Activated naive CD8-positive, alpha-beta T cell treated with anti-CD3 and anti-CD28 coated beads for 36 hours (primary cell): Measurements from ENCODE around the gene P4HB. TPM values are rescaled to one million over a fixed set of nuclear protein-coding genes. Genes with fewer than 3 reads are reported as not detected.
"Not testable (repeated sequence)": the region's sequence is repeated elsewhere in the genome, so short reads cannot be mapped to it uniquely, and the experiment has no call there.

Source experiments
- DNase-seq: peaks from one replicate; pipeline ENCODE4 v3.0.0; 2021
- H3K27ac Mint-ChIP-seq: one replicate; pipeline ENCODE4 v1.8.0; 2022; ENCODE audit warnings: mild to moderate bottlenecking, moderate library complexity, mixed read lengths
- H3K27me3 Mint-ChIP-seq: one replicate; pipeline ENCODE4 v1.8.0; 2022; ENCODE audit warnings: mild to moderate bottlenecking, mixed read lengths
- H3K36me3 Mint-ChIP-seq: one replicate; pipeline ENCODE4 v1.8.0; 2021; ENCODE audit warnings: mild to moderate bottlenecking, mixed read lengths
- H3K4me1 Mint-ChIP-seq: one replicate; pipeline ENCODE4 v1.8.0; 2021; ENCODE audit warnings: mixed read lengths
- H3K4me3 Mint-ChIP-seq: one replicate; pipeline ENCODE4 v1.8.0; 2022; ENCODE audit warnings: mild to moderate bottlenecking, moderate library complexity, mixed read lengths
- H3K9me3 Mint-ChIP-seq: one replicate; pipeline ENCODE4 v1.8.0; 2022; ENCODE audit warnings: mixed read lengths
- total RNA-seq, 2 experiments: library from RNA; stranded (reverse); gene quantifications; one replicate each; pipeline ENCODE4 v1.2.3, GENCODE V29; 2021

The P4HB gene
- total RNA-seq, 2 experiments from 2014 or later = 395 to 405 TPM

DNA sequence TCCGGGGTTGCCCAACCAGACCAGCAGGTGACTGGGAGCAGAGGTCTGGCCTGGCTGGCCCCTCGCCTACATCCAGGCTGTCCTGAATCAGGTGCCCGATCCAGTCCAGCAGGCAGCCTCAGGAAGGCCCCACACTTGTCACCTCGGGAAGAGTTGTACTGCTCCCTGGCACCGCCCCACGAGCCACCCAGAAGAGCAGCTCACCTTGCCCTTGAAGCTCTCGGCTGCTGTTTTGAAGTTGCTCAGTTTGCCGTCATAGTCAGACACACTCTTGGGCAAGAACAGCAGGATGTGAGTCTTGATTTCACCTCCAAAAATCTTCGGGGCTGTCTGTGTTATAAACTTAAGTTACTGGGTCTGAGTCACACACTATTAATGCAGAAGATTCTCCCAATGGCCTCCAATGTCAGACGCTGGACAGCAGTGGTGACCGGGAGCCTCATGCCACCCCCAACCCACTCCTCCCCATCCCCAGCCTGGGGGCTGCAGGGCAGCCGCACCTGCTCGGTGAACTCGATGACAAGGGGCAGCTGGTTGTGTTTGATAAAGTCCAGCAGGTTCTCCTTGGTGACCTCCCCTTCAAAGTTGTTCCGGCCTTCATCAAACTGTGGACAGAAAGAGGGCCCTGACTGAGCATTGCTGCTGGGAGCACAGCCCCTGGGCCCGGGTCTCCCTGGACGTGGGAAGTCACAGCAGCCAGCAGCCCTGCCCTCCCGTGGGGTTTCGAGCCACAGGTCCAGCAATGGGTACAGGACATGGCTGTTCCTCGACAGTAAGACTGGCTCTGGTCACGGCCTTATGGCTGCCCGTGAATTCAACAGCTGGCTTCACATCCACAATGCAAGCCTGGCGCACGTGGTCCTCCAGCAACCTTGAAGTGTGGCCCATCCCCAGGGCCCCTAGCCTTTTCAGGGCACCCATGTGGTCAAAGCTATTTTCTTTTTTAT is 13.3 kb downstream of the P4HB start:
- H3K4me1 Mint-ChIP-seq = no peaks in the 10 kb centered on the region
- no peak overlapping the region for H3K27ac Mint-ChIP-seq
- peaks cover 20% of the 10 kb centered on the region for H3K36me3 Mint-ChIP-seq
- no peaks in the 10 kb centered on the region for H3K9me3 Mint-ChIP-seq
- H3K4me3 Mint-ChIP-seq = no peak overlapping the region
- no peaks in the 10 kb centered on the region for H3K27me3 Mint-ChIP-seq
- no peak for DNase-seq

DNA sequence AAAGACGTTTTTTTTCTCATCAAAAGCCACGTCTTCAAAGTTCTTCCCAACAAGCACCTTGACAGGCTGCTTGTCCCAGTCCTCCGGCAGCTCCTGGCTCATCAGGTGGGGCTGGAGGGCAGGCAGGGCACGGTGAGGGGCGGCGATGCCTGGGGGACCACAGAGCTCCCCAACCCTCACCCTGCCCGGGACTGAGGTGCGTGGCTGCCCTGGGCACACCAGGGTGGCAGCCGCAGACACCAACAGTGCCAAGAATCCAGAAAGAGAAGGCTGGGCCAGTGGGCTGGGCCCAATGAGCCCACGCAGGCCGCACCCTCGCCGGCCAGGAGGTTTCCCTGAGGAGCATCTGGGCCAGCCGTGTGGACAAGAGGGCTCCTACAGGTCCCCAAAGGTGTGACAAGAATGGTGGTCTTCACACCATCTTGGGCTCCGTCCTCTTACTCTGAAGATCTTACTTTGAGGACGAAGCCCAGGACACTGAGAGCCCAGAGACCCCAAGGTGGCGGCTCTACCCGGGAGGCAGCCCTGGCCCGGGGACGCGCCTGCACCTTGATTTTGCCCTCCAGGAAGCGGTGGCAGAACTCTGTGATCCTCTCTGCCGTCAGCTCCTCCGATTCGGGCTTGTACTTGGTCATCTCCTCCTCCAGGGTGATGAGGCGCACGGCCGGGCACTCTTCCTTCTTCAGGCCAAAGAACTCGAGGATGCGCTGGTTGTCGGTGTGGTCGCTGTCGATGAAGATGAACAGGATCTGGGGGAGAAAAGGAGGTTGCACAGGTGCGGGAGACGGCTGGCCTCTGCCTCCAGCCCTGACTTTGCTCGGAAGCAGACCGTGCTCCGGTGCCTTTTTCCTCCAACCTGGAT is 14.2 kb downstream of the P4HB start:
- Mint-ChIP-seq H3K27ac (no peak overlapping the region), H3K4me1 (no peaks in the 10 kb centered on the region)
- DNase-seq = no peak

GRCh38 chr17:81845361-81845760 is 15.0 kb downstream of the P4HB start:
- H3K36me3 Mint-ChIP-seq = peaks cover 14% of the 10 kb centered on the region
- H3K27ac Mint-ChIP-seq = no peak overlapping the region
- DNase-seq = no peak
- H3K27me3 Mint-ChIP-seq = no peaks in the 10 kb centered on the region
- H3K9me3 Mint-ChIP-seq = no peaks in the 10 kb centered on the region
- H3K4me1 Mint-ChIP-seq = no peaks in the 10 kb centered on the region
- H3K4me3 Mint-ChIP-seq = no peak overlapping the region

More for the DNA sequence above, 14.2 kb downstream of the P4HB start:
- H3K9me3 Mint-ChIP-seq = no peaks in the 10 kb centered on the region
- peaks cover 14% of the 10 kb centered on the region for H3K36me3 Mint-ChIP-seq
- no peak overlapping the region for H3K4me3 Mint-ChIP-seq
- H3K27me3 Mint-ChIP-seq = no peaks in the 10 kb centered on the region

DNA sequence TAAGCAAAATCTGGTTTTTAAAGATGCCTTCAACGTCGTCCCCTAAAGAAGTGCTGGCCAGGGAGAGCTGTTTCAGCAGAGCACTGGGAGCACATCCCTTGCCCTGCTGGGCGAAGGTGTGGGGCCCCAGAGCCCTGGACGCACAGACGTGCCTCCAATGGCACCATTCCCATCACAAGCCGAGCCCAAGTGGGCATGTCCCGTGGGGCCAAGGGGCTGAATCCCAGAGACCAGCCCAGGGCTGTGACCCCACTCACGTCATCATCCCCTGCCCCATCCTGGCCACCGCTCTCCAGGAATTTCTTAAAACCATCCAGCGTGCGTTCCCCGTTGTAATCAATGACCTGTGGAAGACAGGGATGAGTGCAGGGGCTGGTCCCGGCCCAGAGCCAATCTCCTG is 15.4 kb downstream of the P4HB start:
- Mint-ChIP-seq H3K4me3 (no peak overlapping the region), H3K27me3 (no peaks in the 10 kb centered on the region), H3K4me1 (no peaks in the 10 kb centered on the region)

DNA sequence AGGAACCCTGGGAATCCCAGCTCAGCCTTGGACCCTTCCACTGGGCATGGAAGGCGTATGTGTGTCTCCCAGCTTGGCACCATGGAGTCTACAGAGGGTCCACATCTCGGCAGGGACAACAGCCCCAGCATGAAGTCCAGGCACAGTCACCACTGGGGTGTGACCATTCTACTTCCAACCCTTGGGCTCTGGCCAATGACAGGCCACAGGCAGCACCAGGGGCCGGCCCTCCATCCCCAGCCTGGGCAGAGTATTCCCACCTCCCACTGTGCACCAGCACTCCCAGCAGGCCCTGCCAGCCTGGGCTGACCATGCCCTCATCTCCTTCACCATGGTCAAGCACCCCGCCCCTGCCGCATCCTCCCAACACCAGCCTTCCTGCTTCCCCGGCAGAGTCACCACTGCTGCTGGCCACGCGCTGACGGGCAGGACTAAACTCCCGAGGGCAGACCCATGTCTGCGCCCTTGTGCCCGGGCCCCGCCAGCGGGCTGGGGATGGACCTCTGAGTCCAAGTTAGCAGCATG is 15.9 kb downstream of the P4HB start:
- no peak for DNase-seq
- Mint-ChIP-seq H3K4me3 (no peak overlapping the region), H3K27me3 (no peaks in the 10 kb centered on the region), H3K9me3 (no peaks in the 10 kb centered on the region), H3K4me1 (no peaks in the 10 kb centered on the region), H3K27ac (no peak overlapping the region), H3K36me3 (peaks cover 14% of the 10 kb centered on the region)

More for the DNA sequence above, 15.4 kb downstream of the P4HB start:
- Mint-ChIP-seq H3K27ac (no peak overlapping the region), H3K9me3 (no peaks in the 10 kb centered on the region), H3K36me3 (peaks cover 14% of the 10 kb centered on the region)
- DNase-seq = no peak

DNA sequence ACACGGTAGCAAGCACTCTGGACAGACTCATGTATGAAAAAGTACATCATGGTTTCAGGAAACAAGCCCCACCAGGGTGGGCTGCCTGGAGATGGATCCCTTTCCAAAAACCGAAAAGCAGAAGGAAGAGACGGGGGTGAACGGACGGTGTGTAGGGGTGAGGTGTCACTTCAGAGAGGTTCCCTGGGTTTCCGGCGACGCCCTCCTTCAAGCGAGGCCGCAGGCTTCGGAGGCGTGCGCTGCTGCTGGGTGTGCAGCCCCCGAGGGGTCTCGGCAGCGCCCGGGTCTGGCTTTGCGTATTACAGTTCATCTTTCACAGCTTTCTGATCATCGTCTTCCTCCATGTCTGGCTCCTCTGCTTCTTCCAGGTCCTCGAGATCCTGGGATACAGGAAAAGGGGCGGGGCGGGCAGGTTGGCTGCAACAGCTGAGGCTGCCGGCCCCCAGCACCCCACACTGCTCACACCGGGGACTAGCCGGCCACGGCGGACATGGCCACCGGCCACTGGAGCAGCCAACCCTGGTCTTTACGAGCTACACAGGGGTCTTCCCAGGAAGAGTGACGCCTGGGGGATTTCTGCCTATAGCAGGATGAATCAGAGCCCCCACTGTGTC is 16.5 kb downstream of the P4HB start:
- no peaks in the 10 kb centered on the region for H3K9me3 Mint-ChIP-seq
- peaks cover 14% of the 10 kb centered on the region for H3K36me3 Mint-ChIP-seq
- no peaks in the 10 kb centered on the region for H3K4me1 Mint-ChIP-seq
- H3K4me3 Mint-ChIP-seq = no peak overlapping the region
- DNase-seq = no peak
- H3K27me3 Mint-ChIP-seq = no peaks in the 10 kb centered on the region
- H3K27ac Mint-ChIP-seq = no peak overlapping the region

GRCh38 chr17:81842725-81843504 is 17.4 kb downstream of the P4HB start:
- no peaks in the 10 kb centered on the region for H3K4me1 Mint-ChIP-seq
- H3K27me3 Mint-ChIP-seq = no peaks in the 10 kb centered on the region
- H3K27ac Mint-ChIP-seq = no peak overlapping the region
- no peak for DNase-seq
- no peak overlapping the region for H3K4me3 Mint-ChIP-seq
- no peaks in the 10 kb centered on the region for H3K9me3 Mint-ChIP-seq
- peaks cover 12% of the 10 kb centered on the region for H3K36me3 Mint-ChIP-seq

DNA sequence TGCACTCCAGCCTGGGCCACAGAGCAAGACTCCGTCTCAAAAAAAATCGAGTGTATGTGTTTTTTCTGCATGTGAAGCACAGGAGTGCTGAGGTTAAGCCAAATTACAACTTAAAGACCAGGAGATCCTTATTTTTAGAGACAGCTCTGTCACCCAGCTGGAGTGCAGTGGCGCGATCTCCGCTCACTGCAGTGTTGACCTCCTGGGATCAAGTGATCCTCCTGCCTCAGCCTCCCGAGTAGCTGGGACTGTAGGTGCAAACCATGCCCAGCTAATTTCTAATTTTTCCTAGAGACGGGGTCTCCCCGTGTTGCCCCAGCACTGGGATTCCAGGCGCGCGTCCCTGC is 18.0 kb downstream of the P4HB start:
- H3K27me3 Mint-ChIP-seq = no peaks in the 10 kb centered on the region
- H3K27ac Mint-ChIP-seq = no peak overlapping the region
- H3K36me3 Mint-ChIP-seq = peaks cover 12% of the 10 kb centered on the region
- no peaks in the 10 kb centered on the region for H3K4me1 Mint-ChIP-seq
- no peak overlapping the region for H3K4me3 Mint-ChIP-seq
- DNase-seq = no peak
- H3K9me3 Mint-ChIP-seq = no peaks in the 10 kb centered on the region

GRCh38 chr17:81841866-81842265 is 18.5 kb downstream of the P4HB start:
- H3K27ac Mint-ChIP-seq = no peak overlapping the region
- H3K9me3 Mint-ChIP-seq = no peaks in the 10 kb centered on the region
- no peak for DNase-seq
- H3K27me3 Mint-ChIP-seq = no peaks in the 10 kb centered on the region
- H3K4me1 Mint-ChIP-seq = no peaks in the 10 kb centered on the region
- peaks cover 12% of the 10 kb centered on the region for H3K36me3 Mint-ChIP-seq
- H3K4me3 Mint-ChIP-seq = no peak overlapping the region

- no peak overlapping the region for H3K27ac Mint-ChIP-seq
- no peak overlapping the region for H3K4me3 Mint-ChIP-seq
- H3K4me1 Mint-ChIP-seq = no peaks in the 10 kb centered on the region
- DNase-seq = no peak
- H3K9me3 Mint-ChIP-seq = no peaks in the 10 kb centered on the region
- peaks cover 12% of the 10 kb centered on the region for H3K36me3 Mint-ChIP-seq
- no peaks in the 10 kb centered on the region for H3K27me3 Mint-ChIP-seq
Observed at GRCh38 chr17:81840826-81841778, 19.2 kb downstream of the P4HB start.

DNA sequence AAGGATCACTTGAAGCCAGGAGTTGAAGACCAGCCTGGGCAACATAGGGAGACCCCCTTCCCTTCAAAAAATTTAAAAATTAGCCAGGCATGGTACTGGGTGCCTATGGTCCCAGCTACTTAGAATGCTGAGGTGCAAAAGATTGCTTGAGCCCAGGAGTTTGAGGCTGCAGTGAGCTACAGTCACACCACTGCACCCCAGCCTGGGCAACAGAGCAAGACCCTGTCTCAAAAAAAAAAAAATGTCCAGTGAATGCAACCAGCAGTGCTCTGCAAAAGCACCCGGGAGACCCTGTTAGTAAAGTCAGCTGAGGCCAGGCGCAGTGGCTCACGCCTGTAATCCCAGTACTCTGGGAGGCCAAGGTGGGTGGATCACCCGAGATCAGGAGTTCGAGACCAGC is 20.3 kb downstream of the P4HB start:
- not testable (repeated sequence) for H3K9me3 Mint-ChIP-seq, H3K4me1 Mint-ChIP-seq, H3K36me3 Mint-ChIP-seq, DNase-seq, H3K4me3 Mint-ChIP-seq, H3K27me3 Mint-ChIP-seq, H3K27ac Mint-ChIP-seq

- H3K4me3 Mint-ChIP-seq = no peak overlapping the region
- H3K27me3 Mint-ChIP-seq = no peaks in the 10 kb centered on the region
- no peak for DNase-seq
- H3K27ac Mint-ChIP-seq = no peak overlapping the region
- no peaks in the 10 kb centered on the region for H3K9me3 Mint-ChIP-seq
- H3K4me1 Mint-ChIP-seq = no peaks in the 10 kb centered on the region
- peaks cover 6% of the 10 kb centered on the region for H3K36me3 Mint-ChIP-seq
Observed at GRCh38 chr17:81839301-81839700, 21.0 kb downstream of the P4HB start.

GRCh38 chr17:81838753-81839255 is 21.5 kb downstream of the P4HB start:
- DNase-seq = no peak
- Mint-ChIP-seq H3K4me3 (no peak overlapping the region), H3K27me3 (no peaks in the 10 kb centered on the region), H3K9me3 (no peaks in the 10 kb centered on the region), H3K36me3 (peaks cover 6% of the 10 kb centered on the region), H3K4me1 (no peaks in the 10 kb centered on the region), H3K27ac (no peak overlapping the region)
